HAP-1 (cell line): ENCODE data around the gene VSNL1.

Experiments used
- DNase-seq, 2 experiments: peaks; one replicate each; pipeline ENCODE4 v3.0.0-alpha.2; 2016 to 2020; ENCODE audit warnings: low spot score in 2 of 2
- H3K27me3 ChIP-seq: fragments of 250-450 bp; sonication (Bioruptor Pico); 2 replicates; pipeline ENCODE4 v1.5.1; 2020; ENCODE audit warnings: low read depth, mild to moderate bottlenecking, moderate library complexity
- H3K36me3 ChIP-seq: fragments of 250-450 bp; sonication (Bioruptor Pico); replicated peaks from 2 replicates; pipeline ENCODE4 v1.5.1; 2020; ENCODE audit warnings: mild to moderate bottlenecking
- H3K4me1 ChIP-seq: fragments of 250-450 bp; sonication (Bioruptor Pico); 2 replicates; pipeline ENCODE4 v1.5.1; 2020; ENCODE audit warnings: mild to moderate bottlenecking
- H3K4me3 ChIP-seq: fragments of 250-450 bp; sonication (Bioruptor Pico); 2 replicates; pipeline ENCODE4 v1.5.1; 2020; ENCODE audit warnings: mild to moderate bottlenecking, moderate library complexity
- H3K9me3 ChIP-seq: fragments of 250-450 bp; sonication (Bioruptor Pico); 2 replicates; pipeline ENCODE4 v1.5.1; 2020; ENCODE audit warnings: mild to moderate bottlenecking, moderate library complexity
- in situ Hi-C: fragments of 300-500 bp; cut with MboI; formaldehyde crosslinking; loops from 3 replicates; pipeline ENCODE4 v1.14.3; 2020; ENCODE audit warnings: low sequenced_read_pairs, inconsistent platforms, mixed read lengths

VSNL1 gene

DNA sequence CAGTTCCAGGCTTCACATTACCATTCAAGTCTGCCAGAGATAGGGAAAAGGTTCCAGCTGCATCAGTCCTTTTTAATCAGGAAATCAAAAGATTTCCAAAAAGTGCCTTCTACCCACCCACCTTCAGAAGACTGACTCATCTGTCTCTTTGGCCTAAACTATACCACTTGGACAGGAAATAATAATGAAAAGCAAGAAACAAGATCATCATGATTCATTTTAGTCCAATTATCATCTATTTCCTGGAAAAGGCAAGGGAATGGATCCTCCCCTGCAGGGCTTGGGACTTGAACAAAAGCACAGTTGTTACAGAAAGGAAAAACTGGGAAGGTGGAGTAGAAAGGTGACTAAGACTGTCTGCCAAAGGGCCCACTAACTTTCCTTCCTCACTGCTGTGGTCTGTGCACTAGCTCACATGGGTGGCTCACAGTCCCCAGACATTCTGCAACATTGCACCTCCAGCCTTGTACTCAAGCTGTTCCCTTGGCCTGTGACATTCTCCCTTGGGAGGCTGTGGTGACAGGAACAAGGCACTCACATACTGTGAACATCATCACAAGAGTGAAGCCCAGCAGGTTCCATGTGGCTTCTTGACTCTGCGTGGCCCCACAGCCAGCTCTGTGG lies 75.3 kb downstream of the VSNL1 start:
- Histone ChIP-seq H3K4me3 (no peak overlapping the region), H3K36me3 (no peaks in the 10 kb centered on the region), H3K9me3 (no peaks in the 10 kb centered on the region), H3K4me1 (peaks cover 6% of the 10 kb centered on the region), H3K27me3 (no peaks in the 10 kb centered on the region)
- in situ Hi-C loops, result no loop called here
- no peak for DNase-seq

DNA sequence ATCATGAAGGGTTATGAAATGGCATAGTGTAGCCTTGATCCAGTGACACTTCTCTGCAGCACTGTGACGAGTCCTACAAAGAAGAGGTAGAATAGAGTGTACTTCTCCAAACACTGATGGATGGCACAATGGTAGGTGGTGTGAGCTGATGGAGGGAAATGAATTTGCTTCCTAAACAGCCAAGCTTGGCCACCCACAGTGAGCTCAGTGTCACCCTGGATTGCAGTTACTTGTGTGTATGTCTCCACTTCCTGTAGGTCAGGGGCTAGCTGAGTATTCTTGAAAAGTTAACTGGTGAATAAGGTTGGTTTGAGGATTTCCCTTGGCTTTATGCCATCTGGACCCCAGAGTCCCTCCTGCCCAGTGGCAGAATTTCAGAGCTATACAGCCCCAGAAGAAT lies 75.9 kb downstream of the VSNL1 start:
- Histone ChIP-seq H3K36me3 (no peaks in the 10 kb centered on the region), H3K27me3 (no peaks in the 10 kb centered on the region), H3K9me3 (no peaks in the 10 kb centered on the region), H3K4me3 (no peak overlapping the region), H3K4me1 (peaks cover 9% of the 10 kb centered on the region)
- DNase-seq, result no peak
- in situ Hi-C loops, result no loop called here

DNA sequence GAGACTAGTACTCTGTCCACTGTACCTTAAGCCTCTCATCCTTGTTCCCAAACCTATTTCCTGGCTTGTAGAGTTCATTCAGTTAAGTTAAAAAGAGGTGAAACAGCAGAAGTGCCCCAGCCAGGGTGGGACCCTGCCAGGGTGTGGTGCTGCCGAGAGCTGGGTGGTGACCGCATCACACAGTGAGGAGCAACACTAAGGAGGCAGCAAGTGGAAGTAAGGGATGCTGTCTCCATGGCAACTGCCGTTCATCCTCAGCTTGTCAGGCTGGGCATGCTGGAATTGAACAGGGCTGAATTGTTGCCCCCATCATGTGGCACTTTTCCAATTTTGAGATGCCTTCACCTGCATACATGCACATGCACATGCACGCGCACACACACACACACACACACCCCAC lies 77.0 kb downstream of the VSNL1 start:
- no peaks in the 10 kb centered on the region for H3K27me3 ChIP-seq
- H3K4me3 ChIP-seq, result no peak overlapping the region
- no peaks in the 10 kb centered on the region for H3K9me3 ChIP-seq
- no peaks in the 10 kb centered on the region for H3K36me3 ChIP-seq
- DNase-seq, result no peak
- in situ Hi-C loops, result no loop called here
- H3K4me1 ChIP-seq, result peaks cover 9% of the 10 kb centered on the region

DNA sequence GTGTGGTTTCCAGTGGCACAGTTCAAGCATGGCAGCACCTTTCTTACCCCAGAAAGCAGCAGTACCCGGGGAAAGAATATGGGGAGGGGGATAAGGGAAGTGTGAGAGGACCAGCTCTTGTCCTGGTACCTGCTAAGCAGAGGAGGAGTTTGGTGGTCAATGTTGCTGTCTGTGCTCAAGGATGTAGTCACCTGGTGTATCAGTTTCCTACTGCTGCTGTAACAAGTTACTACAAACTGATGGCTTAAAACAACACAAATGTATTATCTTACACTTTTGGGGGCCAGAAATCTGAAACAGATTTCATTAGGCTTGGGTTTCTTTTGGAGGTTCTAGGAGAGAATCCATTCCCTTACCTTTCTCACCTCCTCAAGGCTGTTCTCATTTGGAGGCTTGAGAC lies 77.5 kb downstream of the VSNL1 start:
- H3K9me3 ChIP-seq, result no peaks in the 10 kb centered on the region
- peaks cover 9% of the 10 kb centered on the region for H3K4me1 ChIP-seq
- no peak for DNase-seq
- H3K27me3 ChIP-seq, result no peaks in the 10 kb centered on the region
- in situ Hi-C loops, result no loop called here
- H3K4me3 ChIP-seq, result no peak overlapping the region
- no peaks in the 10 kb centered on the region for H3K36me3 ChIP-seq

DNA sequence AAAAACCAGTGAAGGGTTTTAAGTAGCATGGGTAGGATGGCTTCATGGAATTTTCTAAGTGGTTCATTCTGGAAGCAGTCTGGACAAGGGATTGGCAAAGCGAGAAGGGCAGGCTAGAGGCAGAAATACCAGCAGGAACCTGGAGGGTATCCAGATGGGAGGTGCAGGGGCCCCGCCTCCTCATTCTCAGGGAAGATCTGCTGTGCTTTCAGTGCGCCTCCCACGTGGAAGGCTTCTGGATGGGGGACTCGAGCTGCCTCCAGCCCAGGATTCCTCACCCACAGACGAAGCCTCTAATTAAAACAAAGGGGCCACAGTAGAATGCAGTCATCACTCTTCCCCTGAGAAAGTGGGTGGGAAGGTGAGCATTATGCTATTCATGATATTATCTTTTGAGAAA lies 79.8 kb downstream of the VSNL1 start:
- no peaks in the 10 kb centered on the region for H3K27me3 ChIP-seq
- in situ Hi-C loops, result no loop called here
- H3K36me3 ChIP-seq, result no peaks in the 10 kb centered on the region
- no peaks in the 10 kb centered on the region for H3K9me3 ChIP-seq
- DNase-seq, result peak in 1 of 2 experiments; percentile 48
- peaks cover 9% of the 10 kb centered on the region for H3K4me1 ChIP-seq
- H3K4me3 ChIP-seq, result no peak overlapping the region

DNA sequence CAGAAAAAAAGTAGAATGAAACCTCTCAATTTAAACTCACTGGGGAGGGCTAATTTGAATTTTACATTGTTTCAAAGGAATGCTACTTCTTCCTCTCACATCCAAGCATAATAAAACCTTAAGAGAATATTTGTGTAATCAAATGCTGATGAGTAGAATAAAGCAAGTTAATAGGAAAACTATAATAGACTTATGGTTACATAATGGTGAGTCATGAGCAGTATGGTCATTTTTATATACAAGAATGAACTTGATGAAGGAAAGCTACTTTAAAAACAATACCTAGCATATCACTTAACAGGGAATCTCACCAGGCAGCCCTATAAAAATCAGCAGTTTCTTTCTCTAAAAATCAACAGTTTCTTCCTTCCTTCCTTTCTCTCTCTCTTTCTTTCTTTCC lies 80.3 kb downstream of the VSNL1 start:
- Histone ChIP-seq H3K36me3 (no peaks in the 10 kb centered on the region), H3K4me3 (no peak overlapping the region), H3K9me3 (no peaks in the 10 kb centered on the region), H3K4me1 (peaks cover 9% of the 10 kb centered on the region), H3K27me3 (no peaks in the 10 kb centered on the region)
- in situ Hi-C loops, result no loop called here
- peak in 1 of 2 experiments; percentile 46 for DNase-seq

DNA sequence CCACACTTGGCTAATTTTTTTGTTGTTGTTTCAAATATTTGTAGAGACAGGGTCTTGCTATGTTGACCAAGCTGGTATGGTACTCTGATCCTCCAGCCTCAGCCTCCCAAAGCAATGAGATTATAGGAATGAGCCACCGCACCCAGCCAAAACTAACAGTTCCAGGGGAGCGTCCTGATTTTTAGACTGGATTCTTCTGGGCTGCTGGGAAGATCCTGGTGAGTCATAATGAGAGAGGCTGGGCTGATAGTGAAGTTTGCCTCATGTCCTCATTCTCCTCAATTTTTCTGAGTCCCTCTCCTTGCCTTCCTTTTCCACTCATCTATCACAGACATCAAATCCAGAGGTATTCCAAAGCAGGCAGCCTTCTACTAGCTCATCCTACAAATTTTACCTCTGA lies 81.3 kb downstream of the VSNL1 start:
- Histone ChIP-seq H3K4me1 (peaks cover 9% of the 10 kb centered on the region), H3K36me3 (no peaks in the 10 kb centered on the region), H3K27me3 (no peaks in the 10 kb centered on the region), H3K4me3 (no peak overlapping the region), H3K9me3 (no peaks in the 10 kb centered on the region)
- in situ Hi-C loops, result no loop called here
- DNase-seq, result no peak

DNA sequence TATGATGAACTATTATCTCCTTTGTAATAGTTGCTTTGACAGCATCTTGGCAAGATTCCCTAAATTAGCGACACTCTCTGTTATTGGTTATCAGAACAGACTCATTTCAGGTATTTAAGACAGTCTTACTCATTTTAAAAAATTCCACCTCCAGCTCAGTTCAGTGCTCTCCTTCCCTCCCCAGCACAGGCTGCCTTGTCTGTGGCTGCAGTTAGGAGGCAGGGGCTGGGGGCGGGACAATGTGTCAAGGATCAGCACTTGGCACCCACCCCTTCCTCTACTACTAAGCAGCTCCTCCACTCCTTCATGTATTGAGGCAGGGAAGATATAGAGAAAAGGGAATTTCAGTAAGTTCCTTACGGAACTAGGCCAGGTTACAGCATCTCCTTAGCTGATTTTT lies 85.0 kb downstream of the VSNL1 start:
- H3K36me3 ChIP-seq, result no peaks in the 10 kb centered on the region
- DNase-seq, result no peak
- peaks cover 7% of the 10 kb centered on the region for H3K4me1 ChIP-seq
- no peak overlapping the region for H3K4me3 ChIP-seq
- in situ Hi-C loops, result no loop called here
- H3K9me3 ChIP-seq, result 0 out of 2 replicates have a peak, but pooled peaks cover 2% of the 10 kb centered on the region
- no peaks in the 10 kb centered on the region for H3K27me3 ChIP-seq

DNA sequence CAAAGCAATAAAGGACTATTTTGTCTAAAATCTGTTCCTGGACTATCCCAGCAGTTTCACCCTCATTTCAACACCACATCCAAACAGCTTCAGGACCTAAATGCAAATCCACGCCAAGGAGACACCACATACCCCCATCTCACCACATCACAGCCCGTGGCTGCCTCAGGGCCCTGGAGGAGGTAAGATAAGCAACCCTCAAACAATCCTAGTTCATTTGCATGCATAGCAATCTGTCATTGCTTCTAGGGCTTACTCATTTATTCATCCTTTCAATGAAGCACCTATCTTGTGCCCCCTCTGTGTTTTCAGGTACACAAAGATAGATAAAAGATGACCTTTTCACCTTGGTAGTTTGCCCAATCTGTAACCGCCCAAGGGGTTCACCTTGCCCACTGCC lies 86.5 kb downstream of the VSNL1 start:
- Histone ChIP-seq H3K9me3 (0 out of 2 replicates have a peak, but pooled peaks cover 2% of the 10 kb centered on the region), H3K4me1 (no peaks in the 10 kb centered on the region), H3K27me3 (no peaks in the 10 kb centered on the region), H3K4me3 (no peak overlapping the region), H3K36me3 (no peaks in the 10 kb centered on the region)
- DNase-seq, result no peak
- in situ Hi-C loops, result no loop called here

DNA sequence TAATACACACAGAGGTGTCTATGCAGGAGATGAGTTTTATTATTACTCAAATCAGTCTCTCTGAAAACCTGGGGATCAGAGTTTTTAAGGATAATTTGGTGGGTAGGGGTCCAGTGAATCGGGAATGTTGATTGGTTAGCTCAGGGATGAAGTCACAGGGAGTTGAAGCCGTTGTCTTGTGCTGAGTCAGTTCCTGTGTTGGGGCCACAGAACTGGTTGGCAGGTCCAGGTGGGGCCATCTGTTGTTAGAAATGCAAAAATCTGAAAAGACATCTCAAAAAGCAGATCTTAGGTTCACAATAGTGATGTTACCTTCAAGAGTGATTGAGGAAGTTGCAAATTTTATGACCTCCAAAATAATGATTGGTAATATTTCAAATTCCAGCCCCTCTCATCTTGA lies 86.9 kb downstream of the VSNL1 start:
- no peaks in the 10 kb centered on the region for H3K36me3 ChIP-seq
- no peak for DNase-seq
- H3K27me3 ChIP-seq, result no peaks in the 10 kb centered on the region
- in situ Hi-C loops, result no loop called here
- 0 out of 2 replicates have a peak, but pooled peaks cover 2% of the 10 kb centered on the region for H3K9me3 ChIP-seq
- H3K4me1 ChIP-seq, result no peaks in the 10 kb centered on the region
- H3K4me3 ChIP-seq, result no peak overlapping the region

DNA sequence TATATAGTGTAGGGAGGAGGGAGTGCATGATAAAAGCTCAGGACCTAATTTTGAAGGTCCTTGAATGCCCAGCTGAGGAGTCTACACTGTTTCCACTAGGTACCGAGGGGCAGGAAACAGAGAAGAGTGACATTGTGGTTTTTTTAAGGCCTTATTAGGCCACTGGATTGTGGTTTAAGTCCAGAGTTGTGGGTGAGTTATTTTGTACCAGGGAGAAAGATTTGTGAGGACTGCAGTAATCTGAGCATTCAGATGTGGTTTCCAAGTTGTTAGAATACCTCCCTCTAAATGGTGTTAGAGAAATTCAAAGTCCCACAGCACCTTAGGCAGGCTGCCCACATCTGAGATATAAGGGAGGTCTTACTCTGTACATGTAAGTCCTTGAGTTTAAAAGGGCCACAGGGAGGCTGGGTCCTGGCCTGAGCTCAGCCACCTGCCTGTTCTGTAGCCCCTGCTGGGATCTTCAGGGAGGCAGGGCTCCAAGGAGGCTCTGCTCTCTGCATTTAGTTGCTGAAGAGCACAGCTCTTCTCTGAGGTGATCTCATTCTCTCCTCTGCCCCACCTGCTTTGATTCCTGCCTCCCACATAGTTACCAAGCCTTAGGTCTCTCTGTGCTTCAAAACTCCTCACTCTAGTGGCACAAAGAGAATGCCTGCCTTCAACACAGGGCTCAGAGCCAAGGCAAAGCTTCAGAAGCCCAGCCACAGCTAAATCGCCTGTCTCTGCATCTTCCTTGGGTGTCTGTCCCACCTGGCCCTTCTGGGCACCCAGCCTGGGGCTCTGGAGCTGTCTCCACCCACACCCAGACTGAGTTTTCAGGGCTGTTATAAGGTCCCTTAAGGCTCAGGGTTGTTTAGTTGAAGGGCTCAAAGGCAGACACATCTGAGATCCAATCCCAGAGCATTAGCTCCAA lies 88.1 kb downstream of the VSNL1 start:
- no peaks in the 10 kb centered on the region for H3K36me3 ChIP-seq
- in situ Hi-C loops, result no loop called here

DNA sequence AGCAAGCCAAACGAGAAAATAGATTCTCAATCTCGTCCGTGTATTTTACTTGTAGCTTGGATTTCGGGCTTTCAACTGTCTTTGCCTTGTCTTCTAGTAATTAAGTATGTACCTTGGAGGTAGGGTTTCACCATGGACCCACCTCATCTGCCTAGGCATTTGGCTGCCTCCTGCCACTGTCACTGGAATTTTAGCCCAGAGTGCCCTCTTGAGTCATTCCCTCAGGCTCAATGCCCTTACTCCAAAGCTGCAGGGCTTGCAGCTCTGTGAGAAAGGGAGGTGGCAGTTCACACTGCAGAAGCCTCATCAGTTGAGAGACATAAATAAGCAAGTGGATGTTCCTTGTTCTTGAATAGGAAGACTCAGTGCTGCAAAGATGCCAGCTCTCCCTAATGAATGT lies 89.6 kb downstream of the VSNL1 start:
- H3K4me1 ChIP-seq, result no peaks in the 10 kb centered on the region
- in situ Hi-C loops, result no loop called here
- H3K4me3 ChIP-seq, result no peak overlapping the region
- H3K36me3 ChIP-seq, result no peaks in the 10 kb centered on the region
- DNase-seq, result no peak
- H3K9me3 ChIP-seq, result 0 out of 2 replicates have a peak, but pooled peaks cover 2% of the 10 kb centered on the region
- H3K27me3 ChIP-seq, result no peaks in the 10 kb centered on the region

More for the DNA sequence above, 88.1 kb downstream of the VSNL1 start:
- H3K27me3 ChIP-seq, result no peaks in the 10 kb centered on the region
- 0 out of 2 replicates have a peak, but pooled peaks cover 2% of the 10 kb centered on the region for H3K9me3 ChIP-seq
- H3K4me1 ChIP-seq, result no peaks in the 10 kb centered on the region
- H3K4me3 ChIP-seq, result no peak overlapping the region
- DNase-seq, result no peak

DNA sequence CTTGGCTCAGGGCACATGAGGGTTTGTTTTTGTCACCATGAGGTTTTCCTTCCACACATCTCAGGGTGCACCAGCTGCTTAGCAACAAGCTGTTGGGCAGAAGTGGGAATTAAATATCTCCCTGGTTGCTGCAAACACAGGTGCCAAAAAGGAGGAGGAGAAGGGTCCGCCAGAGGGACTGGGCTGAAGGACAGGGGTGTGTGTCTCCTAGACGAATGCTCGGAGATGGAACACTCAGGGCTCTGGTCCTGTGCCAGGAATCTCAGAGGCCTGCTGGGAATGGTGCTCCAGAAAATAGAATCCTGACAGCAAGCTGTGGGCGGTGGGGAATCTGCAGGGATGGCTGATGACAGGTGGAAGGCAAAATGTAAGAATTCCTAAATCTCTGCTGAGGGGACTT lies 94.5 kb downstream of the VSNL1 start:
- no peaks in the 10 kb centered on the region for H3K9me3 ChIP-seq
- H3K4me1 ChIP-seq, result no peaks in the 10 kb centered on the region
- DNase-seq, result no peak
- H3K4me3 ChIP-seq, result no peak overlapping the region
- H3K27me3 ChIP-seq, result no peaks in the 10 kb centered on the region
- in situ Hi-C loops, result no loop called here
- no peaks in the 10 kb centered on the region for H3K36me3 ChIP-seq

DNA sequence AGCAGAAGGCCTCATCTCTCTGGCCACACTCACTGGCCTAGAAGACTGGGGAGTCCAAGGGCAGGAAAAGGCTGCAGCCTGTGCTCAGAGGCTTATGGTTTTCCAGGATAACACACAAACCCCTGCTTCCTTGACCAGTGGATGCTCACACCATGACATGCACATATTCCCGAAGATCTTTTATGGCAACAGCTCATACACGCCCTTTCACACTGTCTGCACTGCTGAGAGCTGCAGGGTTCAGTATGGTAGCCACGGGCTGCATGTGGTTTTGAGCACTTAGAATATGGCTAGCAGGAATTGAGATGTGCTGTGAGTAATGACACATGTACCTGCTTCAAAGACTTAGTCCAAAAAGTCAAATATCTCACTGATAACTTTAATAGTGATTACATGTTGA lies 95.8 kb downstream of the VSNL1 start:
- in situ Hi-C loops, result no loop called here
- no peak for DNase-seq

More for the DNA sequence above, 95.8 kb downstream of the VSNL1 start:
- H3K36me3 ChIP-seq, result no peaks in the 10 kb centered on the region
- H3K4me3 ChIP-seq, result no peak overlapping the region
- no peaks in the 10 kb centered on the region for H3K9me3 ChIP-seq
- no peaks in the 10 kb centered on the region for H3K27me3 ChIP-seq
- no peaks in the 10 kb centered on the region for H3K4me1 ChIP-seq
